Airway epithelial cell (primary cell): Measurements from ENCODE around the gene RSRC1. TPM values are rescaled to one million over a fixed set of nuclear protein-coding genes. Genes with fewer than 3 reads are reported as not detected.

Source experiments
- total RNA-seq: library from RNA; depleted of rRNA; stranded (reverse); fragments of >200 nt; gene quantifications from 2 replicates; pipeline ENCODE4 v1.2.3, GENCODE V29; 2015

The RSRC1 gene
- 20.8 and 24.3 TPM in 2 replicates for total RNA-seq

GRCh38 chr3:158109804-158110657 is at the start of gene RSRC1:
Gene RSRC1, plus strand, starts transcription at chr3:158110089. Its CDS starts 12,016 bp downstream, at chr3:158122105.

GRCh38 chr3:158570999-158571702 is 461.3 kb downstream of the RSRC1 start, which contains the start of gene MLF1:
Gene MLF1, plus strand, starts transcription at chr3:158571194. Its CDS starts 107 bp downstream, at chr3:158571301.

Other genes with a start within 250 kb of the RSRC1 start
- not detected in 2 replicates for gene SHOX2, start 3.7 kb upstream of the RSRC1 start, total RNA-seq